HG03354 (cell line): Measurements from ENCODE around the gene TOX3.

ENCODE experiments used
- ATAC-seq: cut with Tn5 transposase; IDR thresholded peaks from one replicate; pipeline ENCODE4 v1.9.1; 2021; ENCODE audit warnings: mild to moderate bottlenecking; ENCODE audit not compliant: unreplicated experiment, poor library complexity, severe bottlenecking

The TOX3 gene

GRCh38 chr16:52418201-52418600 lies 128.7 kb downstream of the TOX3 start:
- no peak for ATAC-seq

DNA sequence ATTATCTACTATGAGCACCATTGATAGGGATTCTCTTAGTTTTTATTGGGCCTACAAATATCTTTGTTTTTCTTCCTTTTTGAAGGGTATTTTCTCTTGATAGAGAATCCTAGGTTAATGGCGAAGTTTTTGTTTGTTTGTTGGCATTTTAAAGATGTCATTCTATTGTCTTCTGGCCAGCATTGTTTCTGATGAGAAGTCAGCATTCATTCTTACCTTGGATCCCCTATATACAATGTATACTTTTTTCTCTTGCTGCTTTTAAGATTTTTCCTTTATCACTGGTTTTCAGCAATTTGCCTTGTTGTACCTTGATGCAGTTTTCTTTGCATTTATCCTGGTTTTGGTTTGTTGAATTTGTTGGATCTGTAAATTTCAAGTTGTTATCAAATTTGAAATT lies 130.1 kb downstream of the TOX3 start:
- no peak for ATAC-seq

DNA sequence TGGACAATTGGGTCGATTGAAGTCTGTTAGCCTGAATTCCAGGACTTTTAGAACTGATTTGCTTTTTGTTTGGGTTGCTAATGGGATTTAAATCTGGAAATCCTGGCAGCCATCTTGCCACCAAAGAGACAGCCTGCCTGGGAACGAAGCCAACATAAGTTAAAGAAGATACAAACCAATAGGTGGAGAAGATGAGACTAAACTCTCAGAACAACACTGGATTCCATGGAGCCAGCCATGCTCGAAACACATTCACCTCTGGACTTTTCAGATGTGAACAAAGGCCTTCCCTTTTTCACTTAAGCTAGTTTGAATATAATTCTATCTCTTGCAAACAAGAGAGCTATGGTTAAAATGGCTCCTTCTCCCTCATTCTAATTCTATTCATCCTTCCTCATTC lies 135.9 kb downstream of the TOX3 start:
- ATAC-seq: no peak

GRCh38 chr16:52408191-52408845 lies 138.6 kb downstream of the TOX3 start:
- no peak for ATAC-seq

GRCh38 chr16:52407778-52408177 lies 139.2 kb downstream of the TOX3 start:
- ATAC-seq: no peak

DNA sequence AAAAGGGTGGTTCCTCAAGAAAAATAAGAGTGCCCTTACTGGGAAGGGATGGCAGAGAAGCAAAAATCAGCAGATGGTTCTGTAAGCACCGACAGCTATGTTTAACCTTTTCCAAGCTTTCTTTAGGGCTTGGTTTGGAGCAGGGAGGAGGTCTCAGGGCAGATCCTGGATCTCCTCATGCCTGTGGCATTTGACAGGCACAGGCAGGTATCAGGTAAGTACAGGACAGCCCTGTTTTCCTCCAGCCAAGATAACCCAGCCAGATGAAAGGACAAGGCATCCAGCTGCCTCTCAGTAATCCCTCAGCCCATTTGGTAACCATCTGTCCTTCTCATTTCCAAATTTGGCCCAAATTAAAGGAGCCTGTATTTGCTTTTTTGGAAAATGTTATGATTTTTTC lies 141.5 kb downstream of the TOX3 start:
- ATAC-seq: no peak

GRCh38 chr16:52404546-52404945 lies 142.4 kb downstream of the TOX3 start:
- no peak for ATAC-seq

- ATAC-seq: no peak
Observed at GRCh38 chr16:52399116-52399515, 147.8 kb downstream of the TOX3 start.

- no peak for ATAC-seq
Observed at GRCh38 chr16:52398491-52398960, 148.4 kb downstream of the TOX3 start.

- ATAC-seq: no peak
Observed at GRCh38 chr16:52398021-52398420, 148.9 kb downstream of the TOX3 start.

- ATAC-seq: no peak
Observed at GRCh38 chr16:52393448-52393847, 153.5 kb downstream of the TOX3 start.

- ATAC-seq: peak; percentile 57
Observed at GRCh38 chr16:52389045-52389444, 157.9 kb downstream of the TOX3 start.
